ENCODE results near the gene SPACA9. TPM values are rescaled to one million over a fixed set of nuclear protein-coding genes. Genes with fewer than 3 reads are reported as not detected.
A peak's percentile ranks its signal among the peaks of the same experiment; 100 is the strongest.

SPACA9 gene
- 4.3 TPM for polyA plus RNA-seq (2013, experiment 1 of 2; ENCODE audit: insufficient read length)
- polyA plus RNA-seq (2013, experiment 2 of 2; ENCODE audit: insufficient read length): 6.1 TPM

GRCh38 chr9:132878695-132879456 is at the start of gene SPACA9:
TSS of gene SPACA9 (plus strand) at chr9:132878898. CDS start at chr9:132883948, 5,050 bp downstream.
- peak; percentile 56 for DNase-seq

- no peak for DNase-seq
Measured at GRCh38 chr9:132832171-132832881, 46.4 kb upstream of the SPACA9 start.

DNA sequence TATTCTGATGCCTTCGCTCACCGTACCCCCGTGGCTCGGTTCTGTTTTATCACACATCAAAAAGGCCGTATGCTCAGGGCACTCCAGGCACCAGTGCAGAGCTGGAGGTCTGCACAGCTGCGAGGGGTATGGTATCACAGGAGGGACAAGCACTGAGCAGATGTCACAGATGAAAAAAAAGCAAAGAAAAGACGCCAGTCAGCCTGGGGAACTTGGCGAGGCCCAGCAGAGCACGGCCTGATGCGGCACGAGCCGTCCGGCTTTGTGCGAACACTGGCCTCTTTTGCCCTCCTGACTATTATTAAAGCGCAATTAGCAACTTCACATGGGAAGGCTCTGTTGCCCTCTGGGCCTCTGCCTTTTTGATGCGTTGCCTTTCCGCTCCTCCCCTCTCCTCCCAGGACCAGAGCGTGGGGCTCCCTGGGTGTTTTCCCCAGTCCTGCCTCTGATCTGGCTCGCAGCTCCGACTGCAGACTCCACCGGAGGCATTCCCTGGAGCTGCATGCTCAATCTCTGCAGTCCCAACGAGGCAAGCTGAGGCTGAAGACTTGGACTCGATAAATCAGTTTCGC is 45.1 kb upstream of the SPACA9 start:
- no peak for DNase-seq

DNA sequence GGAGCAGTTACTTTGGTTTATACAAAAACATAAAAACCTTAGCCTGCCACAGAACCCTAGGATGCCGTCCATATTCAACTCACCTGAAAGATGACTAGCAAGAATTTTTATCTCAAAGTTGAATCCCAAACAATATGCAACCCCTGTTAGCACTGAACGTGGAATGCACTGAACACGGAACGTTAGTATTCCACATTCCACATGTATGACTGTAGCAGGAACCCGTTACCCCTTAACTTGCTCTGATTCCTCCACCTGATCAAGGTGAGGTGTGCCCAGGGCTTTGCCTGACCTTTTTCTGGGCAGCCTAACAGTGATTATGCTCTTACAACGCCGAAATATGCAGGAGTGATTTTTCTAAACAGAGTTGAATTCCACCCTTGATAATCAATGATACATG is 44.4 kb upstream of the SPACA9 start:
- DNase-seq: no peak

DNA sequence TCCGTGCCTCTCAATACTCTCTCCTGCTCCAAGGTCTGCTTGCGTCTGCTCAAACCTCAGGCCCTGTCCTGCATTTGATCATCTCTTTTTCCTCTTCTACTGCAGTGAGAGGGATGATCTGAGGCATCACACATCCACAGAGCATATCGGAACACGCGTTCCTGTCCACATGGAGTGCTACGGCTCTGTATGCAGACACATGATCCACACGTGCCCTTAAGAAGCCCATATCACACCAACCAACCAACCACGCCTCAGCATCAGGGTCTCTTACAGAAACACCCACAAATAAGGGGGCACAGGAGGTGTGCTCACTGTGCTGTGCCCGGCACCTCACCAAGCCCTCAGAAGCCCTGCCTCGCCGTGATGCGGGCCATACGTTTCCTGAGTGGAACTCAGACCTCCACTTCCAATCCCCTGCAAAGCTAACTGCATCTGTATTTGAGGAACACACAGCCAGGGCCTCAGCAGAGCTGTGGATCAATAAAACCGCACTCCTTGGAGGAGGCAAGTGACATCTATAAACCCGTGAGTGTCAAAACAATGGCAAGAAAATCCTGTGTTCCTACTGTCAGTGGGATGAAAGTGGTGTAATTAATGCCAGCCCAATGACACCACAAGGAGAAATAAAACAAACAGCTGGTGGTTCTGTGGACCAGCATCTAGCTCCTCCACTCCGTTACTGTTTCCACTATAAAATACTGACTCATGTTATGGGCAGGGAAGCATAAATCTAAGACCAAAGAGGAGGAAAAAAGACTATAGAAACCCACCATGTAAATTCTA is 41.0 kb upstream of the SPACA9 start:
- no peak for DNase-seq

DNA sequence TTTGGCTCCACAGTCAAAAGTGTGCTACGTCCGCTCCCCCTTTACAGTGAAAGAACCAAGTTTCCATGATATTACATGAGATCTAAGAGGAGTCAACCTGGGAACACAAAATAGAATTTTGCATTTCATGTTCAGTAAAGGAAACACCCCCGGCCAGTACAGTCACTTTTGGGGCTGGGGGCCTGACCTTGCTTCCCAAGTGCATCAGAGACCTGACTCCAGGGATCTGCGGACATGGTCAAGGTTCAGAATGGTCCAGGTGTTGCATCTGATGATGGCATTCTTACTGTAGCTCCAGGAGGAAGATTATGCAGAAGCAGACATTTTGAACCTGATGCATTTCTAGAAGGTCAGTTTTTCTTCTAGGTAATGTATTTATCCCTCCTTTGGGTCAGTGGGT is 40.4 kb upstream of the SPACA9 start:
- DNase-seq: no peak

DNA sequence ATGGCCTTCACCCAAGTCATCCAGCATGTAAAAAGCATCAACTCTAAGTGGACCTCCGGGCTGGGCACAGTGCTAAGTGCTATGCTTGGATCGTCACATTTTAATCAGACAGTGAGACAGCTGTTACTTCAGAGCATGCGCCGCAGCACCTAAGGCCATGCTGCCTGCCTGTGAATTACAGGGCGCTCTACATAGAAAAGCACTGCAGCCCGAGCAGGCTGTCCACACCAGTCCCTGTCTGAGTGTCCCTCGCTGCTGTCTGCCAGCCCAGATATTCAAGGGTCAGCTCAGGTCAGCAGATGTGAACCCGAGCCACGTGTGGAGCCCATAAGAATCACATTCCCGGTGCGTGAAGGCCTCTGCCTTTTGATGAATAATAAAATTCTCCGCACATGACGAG is 37.7 kb upstream of the SPACA9 start:
- no peak for DNase-seq

DNA sequence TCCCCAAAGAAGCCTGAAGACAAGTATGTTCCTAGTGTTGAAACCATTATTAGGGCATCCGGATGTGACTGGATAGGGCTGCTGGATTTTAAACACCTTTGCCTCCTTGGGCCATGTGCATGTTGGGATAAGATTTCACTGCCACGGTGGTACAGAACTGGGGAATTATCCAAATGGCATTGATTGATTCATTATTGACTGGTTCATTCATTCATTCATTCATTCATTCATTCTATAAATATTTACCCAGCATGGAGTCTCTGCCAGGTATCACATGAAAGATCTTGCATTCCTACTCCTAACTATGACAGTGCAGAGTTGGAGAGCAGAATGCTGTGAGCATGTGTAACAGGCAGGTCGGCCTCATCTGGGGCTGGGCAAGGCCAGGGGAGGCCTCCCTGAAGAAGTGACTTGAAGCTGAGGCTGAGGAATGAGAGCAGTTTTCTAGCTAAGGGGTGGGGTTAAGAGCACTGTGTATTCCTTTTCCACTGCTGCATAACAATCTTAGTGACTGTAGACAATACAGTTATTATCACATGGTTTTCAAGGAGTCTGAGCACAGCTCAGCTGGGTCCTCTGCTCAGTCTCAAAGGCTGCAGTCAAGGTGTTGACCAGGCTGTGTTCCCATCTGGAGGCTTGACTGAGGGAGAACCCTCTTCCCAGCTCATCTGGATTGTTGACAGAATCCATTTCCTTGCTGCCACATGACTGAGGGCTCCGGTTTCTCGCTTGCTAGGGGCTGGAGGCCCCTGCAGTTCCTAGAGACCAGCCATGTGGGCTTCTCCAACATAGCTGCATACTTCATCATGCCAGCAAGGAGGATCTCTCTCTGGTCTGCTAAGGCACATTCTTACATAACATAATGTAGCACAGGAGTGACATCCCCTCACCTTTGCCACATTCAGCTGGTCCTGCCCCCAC is 36.3 kb upstream of the SPACA9 start:
- no peak for DNase-seq

GRCh38 chr9:132846109-132846917 is 32.4 kb upstream of the SPACA9 start:
- DNase-seq: no peak

GRCh38 chr9:132846918-132847515 is 31.7 kb upstream of the SPACA9 start:
- DNase-seq: no peak

- DNase-seq: no peak
Measured at GRCh38 chr9:132849185-132849706, 29.5 kb upstream of the SPACA9 start.

DNA sequence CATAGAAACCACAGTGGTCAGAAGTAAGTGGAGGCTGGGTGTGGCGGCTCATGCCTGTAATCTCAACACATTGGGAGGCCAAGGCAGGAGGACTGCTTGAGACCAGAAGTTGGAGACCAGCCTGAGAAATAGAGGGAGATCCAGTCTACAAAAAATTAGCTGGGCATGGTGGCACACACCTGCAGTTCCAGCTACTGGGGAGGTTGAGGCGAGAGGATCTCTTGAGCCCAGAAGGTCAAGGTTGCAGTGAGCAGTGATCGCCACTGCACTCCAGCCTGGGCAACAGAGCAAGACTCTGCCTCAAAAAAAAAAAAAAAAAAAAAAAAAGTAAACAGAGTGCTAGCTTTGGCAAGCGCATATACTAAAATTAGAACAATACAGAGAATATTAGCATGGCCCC is 25.2 kb upstream of the SPACA9 start:
- DNase-seq: no peak

- no peak for DNase-seq
Measured at GRCh38 chr9:132854832-132855231, 23.9 kb upstream of the SPACA9 start.

GRCh38 chr9:132855904-132856303 is 22.8 kb upstream of the SPACA9 start:
- DNase-seq: no peak

GRCh38 chr9:132857031-132857430 is 21.7 kb upstream of the SPACA9 start:
- DNase-seq: no peak

- peak; percentile 17 for DNase-seq
Measured at GRCh38 chr9:132857616-132858342, 20.9 kb upstream of the SPACA9 start.

GRCh38 chr9:132858751-132859150 is 19.9 kb upstream of the SPACA9 start:
- DNase-seq: no peak

GRCh38 chr9:132861666-132862065 is 17.0 kb upstream of the SPACA9 start:
- DNase-seq: no peak

- no peak for DNase-seq
Measured at GRCh38 chr9:132862533-132862932, 16.2 kb upstream of the SPACA9 start.
